NCI-H1048 (cell line): ENCODE results near the gene CST3.
"Not testable (repeated sequence)": the region's sequence is repeated elsewhere in the genome, so short reads cannot be mapped to it uniquely, and the experiment has no call there.

Source experiments
- DNase-seq: peaks from one replicate; lab custom pipeline; 2025; lab: John Stamatoyannopoulos, UW

Gene CST3

DNA sequence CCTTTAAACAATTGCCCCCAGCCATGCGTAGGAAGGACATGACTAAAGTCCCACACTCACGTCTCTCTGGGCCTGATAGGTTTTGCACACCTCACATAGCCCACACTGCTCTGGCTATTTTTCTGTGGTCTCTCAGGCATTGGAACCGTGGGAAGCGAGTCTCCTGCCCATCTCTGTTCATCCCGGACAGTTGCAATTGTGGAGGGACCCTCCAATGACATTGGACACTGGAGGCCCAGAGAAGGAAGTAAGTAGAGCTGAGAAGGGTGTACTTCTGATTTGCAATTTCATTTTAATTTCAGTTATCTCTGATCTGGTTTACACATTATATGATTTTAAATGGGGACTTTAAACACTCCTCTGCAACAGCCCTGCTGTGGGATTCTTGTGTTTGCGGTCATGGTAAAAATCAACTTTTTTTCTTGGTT lies 23.3 kb upstream of the CST3 start:
- DNase-seq, result no peak

DNA sequence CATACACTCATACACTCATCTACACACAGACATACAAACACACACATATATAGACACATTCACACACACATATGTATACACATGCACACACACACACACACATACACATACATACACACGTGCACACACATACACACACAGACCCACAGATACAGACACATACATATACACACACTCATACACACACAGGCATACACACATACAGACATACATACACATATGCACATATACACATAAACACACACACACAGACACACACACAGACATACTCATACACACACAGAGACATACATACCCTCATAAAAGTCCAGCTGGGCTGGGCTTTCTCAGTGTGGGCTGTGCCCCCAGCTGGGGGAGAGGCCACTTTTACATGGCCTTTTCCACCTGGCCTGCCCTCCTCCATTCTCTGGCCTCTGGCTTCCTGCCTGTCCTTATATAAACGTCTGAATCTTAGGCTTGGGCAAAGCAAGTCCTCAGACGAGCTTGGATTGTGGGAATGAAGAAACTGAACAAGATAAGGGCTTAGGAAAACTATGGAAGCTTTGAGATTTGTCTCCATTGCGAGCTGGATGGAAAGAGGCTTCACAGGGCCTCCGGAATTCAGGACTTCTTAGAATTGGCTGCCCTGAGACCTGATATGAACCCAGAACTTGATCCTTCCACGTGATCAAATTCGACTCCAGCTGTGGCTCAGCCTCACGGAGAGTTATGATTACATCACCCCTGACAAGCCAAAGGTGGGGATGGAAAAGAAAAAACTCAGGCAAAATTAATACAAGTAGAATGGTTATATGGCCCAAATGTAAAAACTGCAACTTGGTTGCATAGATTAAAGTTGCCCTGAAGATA lies 22.5 kb upstream of the CST3 start:
- DNase-seq, result no peak

DNA sequence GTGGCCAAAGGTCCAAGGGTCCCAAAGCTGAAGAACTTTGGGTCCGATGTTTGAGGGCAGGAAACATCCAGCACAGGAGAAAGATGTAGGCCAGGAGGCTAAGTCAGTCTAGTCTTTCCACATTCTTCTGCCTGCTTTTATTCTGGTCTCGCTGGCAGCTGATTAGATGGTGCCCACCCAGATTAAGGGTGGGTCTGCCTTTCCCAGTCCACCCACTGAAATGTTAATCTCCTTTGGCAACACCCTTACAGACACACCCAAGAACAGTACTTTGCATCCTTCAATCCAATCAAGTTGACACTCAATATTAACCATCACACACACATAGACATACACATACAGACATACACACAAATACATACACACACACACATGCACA lies 21.8 kb upstream of the CST3 start:
- not testable (repeated sequence) for DNase-seq

DNA sequence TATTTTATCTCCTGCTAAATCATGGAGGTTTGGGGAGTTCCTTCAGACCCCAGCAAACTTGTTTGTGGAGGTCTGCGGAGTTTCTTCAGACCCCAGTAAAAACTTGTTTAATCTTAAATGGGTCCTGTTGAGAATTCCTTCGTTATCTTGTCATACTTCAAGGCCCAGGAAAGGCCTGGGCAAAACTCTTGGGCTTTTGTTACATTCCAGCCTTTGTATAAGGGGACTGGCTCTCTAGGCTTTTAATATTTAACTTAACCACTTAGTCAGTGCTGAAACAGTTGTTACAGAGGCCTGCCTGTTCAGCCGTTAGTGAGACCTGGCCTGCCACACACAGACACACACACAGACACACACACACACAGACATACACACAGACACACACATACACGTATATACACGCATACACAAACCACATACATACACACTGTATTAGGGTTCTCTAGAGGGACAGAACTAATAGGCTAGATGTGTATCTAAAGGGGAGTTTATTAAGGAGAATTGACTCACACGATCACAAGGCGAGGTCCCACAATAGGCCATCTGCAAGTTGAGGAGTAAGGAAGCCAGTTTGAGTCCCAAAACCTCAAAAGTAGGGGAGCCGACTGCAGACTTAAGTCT lies 21.3 kb upstream of the CST3 start:
- no peak for DNase-seq

DNA sequence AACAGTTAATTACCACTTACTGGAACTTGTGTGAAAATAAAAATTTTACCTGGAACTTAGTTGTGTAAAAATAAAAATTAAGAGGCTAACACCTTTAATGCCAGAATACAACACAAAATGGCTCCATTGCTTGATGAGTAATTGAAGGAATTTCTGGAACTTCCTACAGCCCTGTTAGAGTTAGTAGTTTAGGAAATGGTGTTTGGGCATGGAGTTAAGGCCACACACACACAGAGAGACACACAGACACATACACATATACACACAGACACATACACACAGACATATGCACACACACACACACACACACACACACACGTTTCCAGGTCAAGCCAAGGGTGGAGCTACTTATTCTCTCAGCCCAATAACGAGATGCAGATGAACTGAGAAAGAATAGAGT lies 20.6 kb upstream of the CST3 start:
- DNase-seq, result no peak

DNA sequence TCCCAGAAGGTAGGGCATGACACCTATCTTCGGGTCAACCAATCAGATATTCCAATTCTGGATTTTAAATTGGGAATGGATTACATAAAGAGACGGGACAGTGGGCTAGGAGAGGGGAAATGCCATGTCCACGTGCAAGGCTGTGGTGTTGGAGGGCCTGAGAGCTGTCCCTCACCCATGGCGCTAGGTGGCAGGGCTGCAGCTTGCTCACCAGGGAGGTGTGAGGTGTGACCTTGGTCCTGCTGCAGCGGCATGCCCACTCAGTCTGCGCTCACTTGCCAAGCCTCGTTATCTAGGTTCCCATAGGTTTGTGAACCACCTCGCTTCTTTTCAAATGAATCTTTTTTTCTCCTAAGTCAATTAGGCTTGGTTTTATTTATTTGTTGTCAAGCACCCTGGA lies 19.4 kb upstream of the CST3 start:
- DNase-seq, result no peak

DNA sequence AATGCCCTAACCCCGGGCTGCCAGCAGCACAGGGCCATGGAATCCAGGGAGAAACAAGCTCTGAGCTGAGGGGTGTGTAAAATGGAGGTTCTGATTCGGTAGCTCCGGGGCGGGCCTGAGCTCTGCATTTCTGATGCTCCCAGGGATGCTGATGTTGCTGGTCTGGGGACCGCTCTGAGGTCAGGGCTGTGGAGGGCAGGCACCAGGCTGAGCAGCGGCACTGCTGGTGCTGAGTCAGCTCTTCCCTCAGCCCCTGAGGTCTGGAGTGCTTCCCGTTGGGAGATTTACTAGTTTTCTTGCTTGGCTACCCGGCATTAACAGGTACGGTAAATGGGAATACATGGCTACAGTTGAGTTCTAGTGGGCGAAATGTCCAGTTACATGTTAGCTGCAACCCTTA lies 18.6 kb upstream of the CST3 start:
- DNase-seq, result no peak

DNA sequence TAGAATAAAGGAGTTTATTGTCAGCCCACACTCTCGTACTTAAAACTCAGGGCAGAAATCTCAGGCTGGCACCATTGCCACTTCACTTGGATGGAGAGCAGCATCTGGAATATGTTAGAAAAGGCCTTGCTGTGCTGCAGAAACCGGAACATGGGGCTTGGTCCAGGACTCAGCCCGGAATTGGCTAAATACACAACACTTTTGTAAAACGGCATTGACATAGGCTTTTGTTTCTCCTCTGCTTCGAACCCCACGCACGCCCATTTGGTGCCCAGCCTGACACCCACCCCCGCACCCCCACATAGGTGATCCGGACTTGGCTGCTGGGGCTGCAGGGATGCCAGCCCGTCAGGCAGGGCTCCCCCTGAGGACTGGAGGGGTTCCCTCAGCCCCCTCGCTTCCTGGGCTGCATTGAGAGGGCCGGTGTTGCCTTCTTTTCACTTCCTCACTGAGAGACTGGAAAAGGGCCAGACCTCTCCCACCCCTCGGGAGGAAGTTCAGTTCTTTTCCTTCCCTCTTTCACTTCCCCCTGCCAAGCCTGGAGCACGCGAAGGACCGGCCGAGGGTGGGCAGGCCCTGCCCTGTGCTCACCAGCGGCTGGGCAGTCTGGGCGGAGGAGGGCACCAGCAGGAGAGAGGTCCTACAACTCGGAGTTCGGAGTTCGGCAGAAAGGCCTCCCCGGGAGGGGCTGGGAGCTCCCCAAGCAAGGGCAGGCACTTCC lies 17.9 kb upstream of the CST3 start:
- DNase-seq, result no peak

DNA sequence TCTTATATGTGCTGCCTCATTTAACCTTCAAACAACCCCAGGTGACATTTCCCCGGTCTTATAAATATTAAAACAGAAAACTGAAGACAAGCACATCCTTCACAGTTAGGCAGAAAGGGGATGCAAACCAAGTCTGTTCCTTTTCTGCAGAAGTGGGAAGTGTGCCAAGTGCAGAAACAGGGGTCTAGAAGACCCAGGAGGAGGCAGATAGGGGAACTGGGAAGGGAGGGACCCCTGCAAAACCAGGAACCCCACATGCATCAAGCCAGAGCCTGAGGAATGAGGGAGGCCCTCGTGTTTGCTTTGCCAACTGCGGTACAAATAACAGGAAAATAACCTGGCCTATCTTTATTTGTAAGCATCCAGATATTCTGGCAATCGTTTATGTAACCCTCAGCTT lies 17.0 kb upstream of the CST3 start:
- no peak for DNase-seq

DNA sequence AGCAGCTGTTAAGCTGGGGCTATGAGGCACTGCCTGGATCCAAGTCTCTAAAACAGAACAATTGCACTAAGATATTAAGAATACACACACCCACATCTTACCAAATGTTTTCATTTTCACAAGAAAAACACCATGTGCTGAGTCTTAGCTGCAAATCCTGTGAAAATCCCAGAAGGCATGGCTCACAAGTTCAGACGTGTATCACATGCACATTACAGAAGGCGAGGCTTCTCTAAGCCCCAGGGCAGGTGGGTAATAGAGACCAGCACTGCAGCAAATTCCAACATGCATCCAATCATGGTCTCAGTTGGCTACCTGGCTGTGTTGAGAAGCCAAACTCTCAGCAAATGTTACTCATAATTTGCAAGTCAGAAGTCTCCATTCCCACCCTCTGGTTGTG lies 16.2 kb upstream of the CST3 start:
- DNase-seq, result no peak

DNA sequence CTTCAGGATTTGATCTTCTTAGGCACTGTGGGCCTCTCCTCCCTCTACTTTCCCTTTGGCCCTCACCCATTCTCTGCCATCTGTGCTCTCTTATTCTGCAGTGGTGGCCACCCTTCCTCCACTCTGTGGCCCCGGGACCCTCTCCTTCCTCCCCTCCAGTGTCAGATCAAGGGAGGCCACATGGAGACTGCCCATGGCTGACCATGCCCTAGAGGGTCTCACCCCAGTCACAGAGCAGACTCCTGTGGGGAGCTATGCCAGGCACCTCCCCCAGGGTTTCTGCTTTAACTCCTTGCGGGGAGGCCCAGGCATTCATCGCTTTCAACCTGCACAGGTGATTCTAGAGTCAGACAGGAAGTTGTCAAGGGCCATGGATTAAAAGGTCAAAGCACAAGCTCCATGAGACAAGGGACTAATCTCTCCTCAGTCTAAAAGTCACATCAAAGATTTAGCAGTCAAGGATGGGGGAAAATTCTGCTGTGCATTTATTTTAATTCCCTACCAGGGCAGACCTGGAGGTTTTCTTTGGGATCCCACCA lies 15.7 kb upstream of the CST3 start:
- DNase-seq, result no peak

DNA sequence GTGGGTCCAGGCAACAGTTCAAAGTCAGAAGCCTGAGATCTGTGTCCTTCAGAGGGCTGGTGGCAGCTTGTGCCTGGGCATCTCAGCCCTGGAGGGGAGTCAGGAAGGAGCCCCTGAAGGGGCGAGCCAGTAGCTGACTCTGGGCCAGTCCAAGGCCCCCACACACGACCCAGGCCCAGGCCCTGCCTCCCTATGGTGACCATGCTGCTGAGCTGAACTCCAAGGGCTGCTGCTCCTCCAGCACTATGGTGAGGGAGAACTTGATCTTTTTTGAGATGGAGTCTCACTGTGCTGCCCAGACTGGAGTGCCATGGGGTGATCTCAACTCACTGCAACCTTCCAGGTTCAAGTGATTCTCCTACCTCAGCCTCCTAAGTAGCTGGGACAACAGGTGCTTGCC lies 15.2 kb upstream of the CST3 start:
- no peak for DNase-seq

DNA sequence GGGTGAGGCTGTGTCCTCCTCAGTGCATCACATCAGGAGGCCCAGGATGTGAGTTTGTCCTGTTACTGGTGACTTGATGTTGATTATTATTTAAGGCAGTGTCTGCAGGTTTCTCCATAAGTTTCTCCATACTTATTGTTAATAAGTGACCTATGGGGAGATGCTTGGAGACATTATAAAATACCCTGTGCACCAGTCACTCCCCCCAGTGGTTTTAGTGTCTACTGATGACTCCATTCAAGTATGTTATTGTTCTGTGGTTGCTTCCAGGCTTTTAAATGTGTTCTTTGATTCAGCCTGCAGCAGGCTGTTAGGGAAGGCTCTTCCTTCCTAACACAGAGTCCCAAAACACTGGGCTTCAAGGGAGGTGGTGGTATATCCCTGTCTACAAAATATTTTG lies 14.6 kb upstream of the CST3 start:
- DNase-seq, result no peak

DNA sequence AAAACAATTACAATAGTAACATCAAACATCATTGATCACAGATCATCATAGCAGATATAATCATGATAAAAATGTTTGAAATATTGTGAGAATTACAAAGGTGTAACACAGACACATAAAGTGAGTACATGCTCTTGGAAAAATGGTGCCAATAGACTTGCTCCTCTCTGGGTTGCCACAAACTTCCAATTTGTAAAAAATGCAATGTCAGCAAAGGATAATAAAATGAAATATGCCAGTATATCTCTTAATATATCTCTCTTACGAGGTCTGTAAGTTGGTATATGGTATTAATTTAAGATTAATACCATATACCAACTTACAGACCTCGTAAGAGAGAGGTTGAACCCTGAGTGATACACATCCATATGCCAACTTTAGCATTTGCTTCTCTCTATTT lies 13.4 kb upstream of the CST3 start:
- no peak for DNase-seq

DNA sequence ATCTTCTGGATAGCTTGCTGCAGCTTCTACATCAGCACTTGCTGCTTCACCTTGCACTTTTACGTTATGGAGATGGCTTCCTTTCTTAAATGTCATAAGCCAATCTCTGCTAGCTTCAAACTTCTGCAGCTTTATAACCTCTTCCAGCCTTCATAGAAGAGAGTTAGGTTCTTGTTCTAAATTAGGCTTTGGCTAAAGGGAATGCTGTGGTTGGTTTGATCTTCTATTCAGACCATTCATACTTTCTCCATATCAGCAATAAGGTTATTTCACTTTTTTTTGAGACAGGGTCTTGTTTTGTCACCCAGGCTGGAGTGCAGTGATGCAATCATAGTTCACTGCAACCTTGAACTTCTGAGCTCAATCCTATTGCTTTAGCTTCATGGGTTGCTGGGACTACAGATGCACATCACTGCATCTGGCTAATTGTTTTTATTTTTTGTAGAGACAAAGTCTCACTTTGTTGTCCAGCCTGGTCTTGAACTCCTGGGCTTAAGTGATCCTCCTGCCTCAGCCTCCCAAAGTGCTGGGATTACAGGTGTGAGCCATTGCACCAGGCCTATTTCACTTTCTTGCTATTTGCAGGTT lies 12.2 kb upstream of the CST3 start:
- DNase-seq, result no peak

DNA sequence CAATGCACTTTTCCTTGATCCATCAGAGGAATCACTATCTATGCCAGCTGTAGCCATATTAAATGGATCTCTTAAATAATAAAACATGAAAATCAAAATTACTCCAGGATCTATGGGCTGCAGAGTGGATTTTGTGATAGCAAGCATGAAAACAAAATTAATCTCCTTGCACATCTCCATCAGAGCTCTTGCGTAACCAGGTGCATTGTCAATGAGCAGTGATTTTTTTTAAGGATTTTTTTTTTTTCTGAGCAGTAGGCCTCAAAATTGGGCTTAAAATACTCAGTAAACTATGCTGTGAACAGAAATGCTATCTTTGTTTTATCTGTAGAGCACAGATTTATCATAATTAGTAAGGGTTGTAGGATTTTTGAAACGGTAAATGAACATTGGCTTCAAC lies 11.5 kb upstream of the CST3 start:
- no peak for DNase-seq

DNA sequence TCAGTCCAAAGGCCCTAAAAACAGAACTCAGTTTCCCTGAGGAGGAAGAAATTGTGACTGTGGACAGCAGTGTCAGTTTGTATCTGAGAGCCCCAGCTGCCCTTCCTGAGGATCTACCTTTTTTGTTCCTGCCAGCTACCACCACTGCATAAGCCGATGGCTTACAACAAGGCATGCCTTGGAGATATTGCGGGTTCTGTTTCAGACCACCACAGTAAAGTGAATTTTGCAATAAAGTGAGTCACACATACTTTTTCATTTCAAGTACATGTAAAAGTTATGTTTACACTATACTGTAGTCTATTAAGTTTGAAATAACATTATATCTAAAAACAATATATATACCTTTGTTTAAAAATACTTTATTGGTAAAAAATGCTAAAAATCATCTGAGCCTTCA lies 9.6 kb upstream of the CST3 start:
- DNase-seq, result no peak

DNA sequence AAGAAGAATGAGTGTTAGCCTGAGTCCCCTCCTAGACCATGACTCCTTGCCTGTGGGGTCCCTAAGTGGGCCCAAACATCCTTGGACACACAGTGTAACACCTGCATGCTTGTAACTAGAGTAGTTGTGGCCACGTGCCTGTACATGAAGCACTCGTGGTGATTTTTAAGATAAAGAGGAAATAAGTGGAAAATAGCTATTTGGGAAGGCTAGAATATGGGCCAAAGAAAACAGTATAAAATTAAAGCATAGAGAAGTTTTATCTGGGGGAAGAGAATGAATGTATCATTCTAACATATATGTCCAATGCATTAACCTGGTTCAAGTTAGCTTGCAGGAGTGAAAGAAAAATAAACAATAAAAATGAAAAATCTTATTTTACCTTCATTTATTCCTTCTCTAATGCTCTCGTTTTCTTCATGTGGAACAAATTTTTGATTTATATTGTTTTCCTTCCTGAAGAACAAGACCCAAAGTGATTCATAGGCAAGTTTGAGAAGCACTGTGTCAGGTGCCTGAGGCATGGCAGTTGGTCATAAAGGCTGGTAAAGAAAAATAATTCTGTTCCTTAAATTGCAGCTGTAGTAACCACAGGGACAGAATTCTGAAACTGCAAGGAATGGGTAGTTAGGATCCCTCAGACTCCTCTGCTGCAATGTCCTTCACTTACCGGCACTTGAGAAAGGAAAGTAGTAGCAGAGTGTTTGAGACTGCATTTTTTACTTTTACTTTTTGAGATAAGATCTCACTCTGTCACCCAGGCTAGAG lies 8.5 kb upstream of the CST3 start:
- no peak for DNase-seq

DNA sequence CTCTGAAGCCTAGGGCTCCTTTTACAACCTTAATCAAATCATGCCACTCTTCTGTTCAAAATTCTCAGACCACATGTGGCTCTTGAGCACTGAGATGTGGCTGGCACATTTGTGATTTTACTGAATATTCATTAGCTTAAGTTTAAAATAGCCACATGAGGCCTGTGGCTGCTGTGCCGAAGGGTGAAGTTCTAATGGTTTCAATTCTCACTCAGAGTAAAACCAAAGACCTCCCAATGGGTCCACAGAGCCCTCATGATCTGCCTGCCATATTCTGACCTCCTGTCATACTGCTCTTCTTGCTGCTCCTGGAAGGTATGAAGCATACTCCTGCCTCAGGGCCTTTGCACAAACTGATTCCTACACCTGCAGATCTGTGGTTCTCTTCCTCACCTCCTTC lies 7.8 kb upstream of the CST3 start:
- DNase-seq, result no peak

DNA sequence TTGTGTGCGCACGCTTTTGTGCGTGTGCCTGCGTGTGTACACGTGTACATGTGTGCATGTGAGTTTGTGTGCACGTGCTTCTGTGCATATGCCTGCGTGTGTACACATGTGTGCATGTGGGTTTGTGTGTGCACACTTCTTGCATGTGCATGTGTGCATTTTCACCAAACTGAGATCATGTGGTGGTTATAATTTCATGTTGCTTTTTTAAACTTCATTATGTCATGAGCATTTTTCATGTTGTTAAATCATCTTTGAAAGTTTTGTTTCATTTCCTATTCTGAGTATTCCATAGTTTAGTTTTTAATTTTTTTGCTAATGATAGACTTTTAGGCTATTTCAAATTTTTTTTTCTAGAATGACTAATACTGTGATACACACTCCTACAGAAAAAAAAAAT lies 6.4 kb upstream of the CST3 start:
- no peak for DNase-seq

DNA sequence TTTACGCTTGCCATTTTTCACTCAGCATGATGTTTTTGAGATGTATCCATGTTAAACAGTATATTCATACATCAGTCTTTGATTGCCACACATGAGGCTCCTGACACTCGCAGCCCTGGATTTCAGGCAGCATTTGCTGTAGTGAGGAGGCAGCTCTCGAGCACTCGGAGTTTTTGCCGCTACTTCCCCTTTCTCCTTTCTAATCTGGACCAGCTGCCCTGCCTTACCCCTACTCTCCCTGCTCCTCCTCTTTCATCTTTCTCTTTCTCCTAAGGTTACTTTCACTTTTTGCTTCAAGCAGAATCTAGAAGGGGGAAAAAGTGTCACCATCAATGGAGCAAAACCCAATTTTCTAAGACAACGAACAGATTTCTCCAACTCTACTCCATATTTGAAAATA lies 5.9 kb upstream of the CST3 start:
- DNase-seq, result no peak
